HG03469 (cell line): ENCODE results near the gene ZKSCAN5.
A peak's percentile ranks its signal among the peaks of the same experiment; 100 is the strongest.
"Not testable (repeated sequence)": the region's sequence is repeated elsewhere in the genome, so short reads cannot be mapped to it uniquely, and the experiment has no call there.

ENCODE experiments used
- ATAC-seq: cut with Tn5 transposase; IDR thresholded peaks from one replicate; pipeline ENCODE4 v1.9.1; 2021; ENCODE audit warnings: mild to moderate bottlenecking, moderate library complexity, moderate number of reproducible peaks; ENCODE audit not compliant: unreplicated experiment

ZKSCAN5 gene

GRCh38 chr7:99551767-99552463 is 47.5 kb downstream of the ZKSCAN5 start, which contains the start of gene FAM200A:
TSS of gene FAM200A (minus strand) at chr7:99552114. CDS start at chr7:99548407, 3,707 bp downstream.
- ATAC-seq = peak; percentile 78

- ATAC-seq = no peak
Measured at GRCh38 chr7:99553039-99553438, 48.6 kb downstream of the ZKSCAN5 start.

- ATAC-seq = no peak
Measured at GRCh38 chr7:99554939-99555338, 50.5 kb downstream of the ZKSCAN5 start.

GRCh38 chr7:99557196-99557607 is 52.7 kb downstream of the ZKSCAN5 start:
- ATAC-seq = no peak

GRCh38 chr7:99557940-99558305 is 53.5 kb downstream of the ZKSCAN5 start:
- peak; percentile 18 for ATAC-seq

- peak; percentile 42 for ATAC-seq
Measured at GRCh38 chr7:99558306-99559174, 54.1 kb downstream of the ZKSCAN5 start, which contains the start of gene ZNF655. TSS of gene ZNF655 (plus strand) at chr7:99558642. CDS start at chr7:99560560, 1,918 bp downstream.

GRCh38 chr7:99559175-99559915 is 54.9 kb downstream of the ZKSCAN5 start:
- ATAC-seq = no peak

- ATAC-seq = no peak
Measured at GRCh38 chr7:99560834-99561736, 56.6 kb downstream of the ZKSCAN5 start.

- ATAC-seq = no peak
Measured at GRCh38 chr7:99561737-99562051, 57.2 kb downstream of the ZKSCAN5 start.

- ATAC-seq = no peak
Measured at GRCh38 chr7:99562114-99562784, 57.8 kb downstream of the ZKSCAN5 start.

GRCh38 chr7:99562832-99563231 is 58.4 kb downstream of the ZKSCAN5 start:
- ATAC-seq = no peak

GRCh38 chr7:99563650-99564049 is 59.2 kb downstream of the ZKSCAN5 start:
- no peak for ATAC-seq

- not testable (repeated sequence) for ATAC-seq
Measured at GRCh38 chr7:99568770-99569169, 64.3 kb downstream of the ZKSCAN5 start.

- no peak for ATAC-seq
Measured at GRCh38 chr7:99571768-99572167, 67.3 kb downstream of the ZKSCAN5 start.

GRCh38 chr7:99573257-99573656 is 68.8 kb downstream of the ZKSCAN5 start:
- no peak for ATAC-seq

GRCh38 chr7:99576251-99576650 is 71.8 kb downstream of the ZKSCAN5 start:
- no peak for ATAC-seq

- ATAC-seq = no peak
Measured at GRCh38 chr7:99579281-99579955, 75.0 kb downstream of the ZKSCAN5 start.

- ATAC-seq = no peak
Measured at GRCh38 chr7:99579956-99580777, 75.7 kb downstream of the ZKSCAN5 start.
